HG02763 (cell line): ENCODE data around the gene FUT7.
A peak's percentile ranks its signal among the peaks of the same experiment; 100 is the strongest.
"Not testable (repeated sequence)": the region's sequence is repeated elsewhere in the genome, so short reads cannot be mapped to it uniquely, and the experiment has no call there.

Experiments used
- ATAC-seq: cut with Tn5 transposase; IDR thresholded peaks from one replicate; pipeline ENCODE4 v1.9.1; 2021; ENCODE audit warnings: mild to moderate bottlenecking, moderate library complexity; ENCODE audit not compliant: unreplicated experiment

Gene FUT7

DNA sequence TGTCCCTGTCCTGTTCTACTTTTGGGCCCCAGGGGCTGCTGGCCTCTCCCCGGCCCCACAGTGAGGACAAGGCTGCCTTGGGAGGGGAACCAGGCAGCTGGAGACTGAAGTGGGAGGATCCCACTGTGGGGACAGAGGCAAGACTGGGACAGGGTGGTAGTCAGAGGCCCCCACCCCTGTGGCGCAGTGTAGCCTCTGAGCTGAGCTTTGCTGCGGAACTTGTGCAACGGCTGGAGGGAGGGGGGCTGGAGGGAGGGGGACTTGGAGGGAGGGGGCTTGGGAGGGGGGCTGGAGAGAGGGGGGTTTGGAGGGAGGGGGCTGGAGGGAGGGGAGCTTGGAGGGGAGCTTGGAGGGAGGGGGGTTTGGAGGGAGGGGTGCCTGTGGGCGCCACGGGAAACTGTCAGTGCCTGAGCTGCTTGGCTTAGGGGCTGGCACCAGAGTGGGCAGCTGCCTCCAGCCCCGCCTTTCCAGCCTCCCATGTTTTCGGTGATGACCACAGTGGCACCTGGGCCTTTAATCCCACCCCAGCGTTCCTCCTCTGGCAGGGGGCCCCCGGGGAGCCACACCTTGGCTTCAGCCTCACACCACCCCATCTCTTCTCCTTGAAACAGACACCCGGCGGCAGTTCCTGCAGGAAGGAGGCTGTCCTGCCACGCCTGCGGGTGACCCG lies 2.3 kb upstream of the FUT7 start:
- ATAC-seq = no peak

DNA sequence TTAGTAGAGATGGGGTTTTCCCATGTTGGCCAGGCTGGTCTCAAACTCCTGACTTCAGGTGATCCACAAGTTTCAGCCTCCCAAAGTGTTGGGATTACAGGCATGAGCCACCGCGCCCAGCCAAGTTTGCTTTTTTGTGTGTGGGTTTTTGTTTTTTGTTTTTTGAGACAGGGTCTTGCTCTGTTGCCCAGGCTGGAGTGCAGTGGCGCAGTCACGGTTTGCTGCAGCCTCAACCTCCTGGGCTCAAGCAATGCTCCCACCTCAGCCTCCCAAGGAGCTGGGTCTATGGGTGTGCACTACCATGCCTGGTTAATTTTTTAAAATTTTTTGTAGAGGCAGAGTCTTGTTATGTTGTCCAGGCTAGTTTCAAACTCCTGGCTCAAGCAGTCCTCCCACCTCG lies 1.6 kb upstream of the FUT7 start:
- not testable (repeated sequence) for ATAC-seq

- no peak for ATAC-seq
These were observed 970 bp upstream of the FUT7 start for GRCh38 chr9:137032858-137033257.

- ATAC-seq = no peak
These were observed 1.1 kb downstream of the FUT7 start for GRCh38 chr9:137030538-137031527.

- no peak for ATAC-seq
These were observed 1.9 kb downstream of the FUT7 start for GRCh38 chr9:137030006-137030405.

DNA sequence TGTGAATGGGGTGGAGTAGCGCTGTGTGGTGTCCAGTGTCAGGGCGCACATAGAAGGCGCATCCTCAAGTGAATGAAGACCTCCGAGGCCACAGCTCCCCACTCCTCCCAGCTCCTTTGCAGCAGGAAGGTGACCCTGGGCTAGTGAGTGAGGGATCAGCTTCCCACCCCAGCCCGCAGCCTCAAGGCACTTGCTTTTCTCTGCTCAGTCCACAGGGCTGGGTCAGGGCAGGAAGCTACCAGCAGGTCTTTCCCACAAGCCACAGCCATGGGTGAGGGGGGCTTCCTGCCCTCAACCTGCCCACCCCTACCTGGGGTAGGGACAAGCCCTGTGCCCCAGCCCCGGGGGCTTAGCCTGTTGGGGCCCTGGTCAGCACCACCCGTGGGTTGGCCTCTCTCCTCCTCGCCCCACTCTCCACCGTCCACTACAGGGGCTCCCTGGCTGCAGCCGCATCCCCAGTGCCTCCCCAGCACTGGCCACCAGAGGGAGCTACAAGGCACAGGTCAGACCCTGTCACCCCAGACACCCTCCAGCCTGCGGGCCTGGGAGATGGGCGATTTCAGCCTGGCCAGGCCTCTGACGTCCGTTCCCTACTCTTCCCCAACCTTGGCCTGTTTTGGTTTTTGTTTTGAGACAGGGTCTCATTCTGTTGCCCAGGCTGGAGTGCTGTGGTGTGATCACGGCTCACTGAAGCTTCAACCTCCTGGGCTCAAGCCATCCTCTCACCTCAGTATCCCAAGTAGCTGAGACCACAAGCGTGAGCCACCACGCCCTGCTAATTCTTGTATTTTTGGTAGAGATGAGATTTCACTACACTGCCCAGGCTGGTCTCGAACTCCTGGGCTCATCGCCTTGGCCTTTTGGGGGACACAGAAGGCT lies 2.6 kb downstream of the FUT7 start:
- ATAC-seq = no peak

DNA sequence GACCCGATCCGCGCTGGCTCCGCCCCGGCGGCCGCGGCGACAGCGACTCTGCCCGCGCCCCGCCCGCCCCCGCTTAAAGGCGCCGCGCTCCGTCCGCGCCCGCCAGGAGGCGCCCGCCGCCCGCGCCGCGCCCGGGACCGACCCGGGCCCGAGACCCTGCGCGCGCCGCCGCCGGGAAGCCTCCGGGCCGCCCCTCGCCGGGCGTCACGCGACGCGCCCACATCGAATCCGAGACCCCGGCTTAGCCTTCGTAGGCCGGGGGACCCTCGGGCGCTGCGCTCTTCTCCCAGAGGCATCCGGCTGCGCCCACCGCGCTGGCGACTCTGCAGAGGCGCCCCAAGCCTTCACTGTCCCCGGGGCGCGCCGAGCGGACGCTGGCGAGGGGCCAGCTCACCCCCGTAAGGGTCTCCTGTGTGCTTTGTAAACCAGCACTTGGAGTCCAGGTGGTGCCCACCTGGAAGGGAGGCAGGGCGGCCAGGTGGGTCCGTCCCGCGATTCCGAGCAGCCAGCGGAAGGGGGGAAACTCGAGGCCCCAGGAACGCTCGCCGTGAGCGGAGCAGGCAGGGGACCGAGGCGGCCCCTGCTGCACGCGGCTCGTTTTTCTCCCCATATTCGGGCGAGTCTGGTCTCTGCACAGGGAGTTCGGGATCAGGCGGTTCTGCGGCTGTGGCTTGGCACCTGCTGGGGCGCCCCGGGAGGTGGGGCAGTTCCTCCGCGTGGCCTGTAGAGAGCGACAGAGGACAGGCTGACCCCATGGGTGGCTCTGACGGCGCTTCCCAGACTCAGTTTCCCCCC lies 3.4 kb downstream of the FUT7 start:
- ATAC-seq = peak; percentile 50

- no peak for ATAC-seq
These were observed 4.3 kb downstream of the FUT7 start, which contains the start of gene ABCA2 for GRCh38 chr9:137027369-137028262. Gene ABCA2 (minus strand): TSS chr9:137028237. CDS start chr9:137028140, 97 bp downstream.

DNA sequence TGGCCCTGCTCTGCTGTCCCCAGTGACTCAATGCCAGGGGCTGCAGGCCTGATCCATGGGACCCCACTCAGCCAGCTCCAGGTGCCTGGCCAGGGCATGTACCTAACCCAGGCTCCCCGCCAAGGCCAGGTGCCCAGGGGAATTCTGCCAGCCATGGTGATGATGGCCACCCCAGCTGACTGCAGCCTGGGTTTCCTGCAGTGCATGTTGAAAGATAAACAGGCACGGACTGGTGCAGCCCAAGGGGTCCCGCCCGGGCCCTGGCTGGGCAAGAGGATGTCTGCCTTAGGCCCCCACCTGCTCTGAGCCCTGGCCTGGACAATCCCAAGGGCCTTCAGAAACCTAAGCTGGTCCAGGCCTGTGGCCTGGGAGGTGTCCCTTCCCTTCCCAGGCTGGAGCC lies 5.1 kb downstream of the FUT7 start:
- ATAC-seq = no peak

DNA sequence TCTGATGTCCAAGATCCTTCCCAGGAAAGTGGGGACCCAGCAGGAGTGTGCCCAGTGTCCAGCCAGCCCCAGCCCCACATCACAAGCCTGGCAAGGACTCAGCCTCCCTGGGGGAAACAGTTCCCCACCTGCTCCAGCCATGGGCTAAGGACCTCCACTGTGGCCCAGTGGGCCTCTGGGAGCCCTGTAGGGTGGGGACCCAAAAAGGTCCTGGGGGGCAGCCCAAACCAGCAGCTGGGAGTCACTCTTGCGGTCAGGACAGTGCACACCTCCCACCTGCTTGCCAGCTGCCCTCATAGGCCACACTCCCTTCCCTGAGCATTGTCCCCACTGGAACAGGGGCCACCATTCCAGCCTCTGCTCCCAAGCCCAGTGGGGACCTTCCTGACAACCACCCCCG lies 5.5 kb downstream of the FUT7 start:
- ATAC-seq = no peak

- no peak for ATAC-seq
These were observed 6.3 kb downstream of the FUT7 start for GRCh38 chr9:137025517-137025966.

DNA sequence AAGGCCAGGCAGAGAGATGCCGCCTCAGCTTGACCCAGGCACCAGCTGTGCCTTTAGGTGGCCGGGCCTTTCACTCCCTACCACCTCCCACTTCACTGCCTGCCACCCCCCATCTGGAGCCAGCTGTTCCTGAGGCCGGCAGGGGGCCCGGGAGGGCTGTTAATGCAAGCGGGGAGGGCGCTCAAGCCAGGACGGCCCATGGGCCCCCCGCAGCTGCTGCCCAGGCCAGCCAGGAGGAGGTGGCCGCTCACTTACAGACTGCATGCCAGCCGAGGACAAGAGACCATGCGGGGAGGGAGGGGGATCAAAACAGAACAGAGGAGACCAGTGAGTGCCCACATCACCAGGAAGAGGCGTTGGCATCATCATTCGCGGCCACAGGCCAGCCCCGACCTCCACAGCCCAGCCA lies 8.3 kb downstream of the FUT7 start:
- no peak for ATAC-seq

- no peak for ATAC-seq
These were observed 8.7 kb downstream of the FUT7 start for GRCh38 chr9:137023157-137023556.

DNA sequence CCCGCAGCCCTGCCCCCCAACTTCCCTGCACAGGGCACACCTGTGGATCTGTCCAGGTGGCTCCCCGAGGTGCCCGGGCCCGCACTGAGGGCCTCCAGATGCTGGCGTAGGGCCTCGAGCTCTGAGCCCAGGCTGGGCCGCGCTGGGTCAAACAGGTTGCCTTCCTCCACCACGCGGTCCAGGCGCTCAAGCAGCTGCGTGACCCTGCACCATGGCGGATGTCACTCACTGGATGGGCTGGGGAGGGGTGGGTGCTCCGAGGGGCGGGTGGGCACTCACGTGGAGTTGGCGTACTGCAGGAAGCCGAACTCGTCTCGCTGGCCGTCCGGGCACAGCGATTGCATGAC lies 9.3 kb downstream of the FUT7 start:
- no peak for ATAC-seq

DNA sequence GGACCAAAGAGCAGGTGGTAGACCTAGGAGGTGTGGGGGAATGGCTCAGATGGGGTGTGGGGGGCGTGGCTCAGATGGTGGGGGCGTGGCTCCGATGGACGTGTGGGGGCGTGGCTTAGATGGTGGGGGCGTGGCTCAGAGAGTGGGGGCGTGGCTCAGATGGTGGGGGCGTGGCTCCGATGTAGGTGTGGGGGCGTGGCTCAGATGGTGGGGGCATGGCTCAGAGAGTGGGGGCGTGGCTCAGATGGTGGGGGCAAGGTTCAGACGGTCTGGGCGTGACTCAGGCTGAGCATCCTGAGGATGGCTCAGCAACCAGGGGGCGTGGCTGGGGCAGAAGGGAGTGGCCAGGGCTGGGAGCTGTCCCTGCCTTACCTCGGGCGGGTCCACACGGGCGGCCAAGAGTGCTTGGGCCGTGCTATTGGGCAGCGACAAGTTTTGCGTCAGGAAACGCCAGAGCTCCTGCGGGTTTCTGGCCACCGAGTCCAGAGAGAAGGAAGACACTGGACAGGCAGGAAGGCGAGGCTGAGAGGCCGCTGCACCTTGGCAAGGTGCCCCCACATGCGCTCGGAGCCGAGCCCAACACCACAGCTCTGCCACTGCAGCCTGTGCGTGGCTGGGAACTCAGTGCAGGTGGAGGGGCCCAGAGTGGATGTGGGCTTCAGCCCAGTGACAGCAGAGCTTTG lies 9.8 kb downstream of the FUT7 start:
- no peak for ATAC-seq

- ATAC-seq = no peak
These were observed 10.3 kb downstream of the FUT7 start for GRCh38 chr9:137021568-137021978.

DNA sequence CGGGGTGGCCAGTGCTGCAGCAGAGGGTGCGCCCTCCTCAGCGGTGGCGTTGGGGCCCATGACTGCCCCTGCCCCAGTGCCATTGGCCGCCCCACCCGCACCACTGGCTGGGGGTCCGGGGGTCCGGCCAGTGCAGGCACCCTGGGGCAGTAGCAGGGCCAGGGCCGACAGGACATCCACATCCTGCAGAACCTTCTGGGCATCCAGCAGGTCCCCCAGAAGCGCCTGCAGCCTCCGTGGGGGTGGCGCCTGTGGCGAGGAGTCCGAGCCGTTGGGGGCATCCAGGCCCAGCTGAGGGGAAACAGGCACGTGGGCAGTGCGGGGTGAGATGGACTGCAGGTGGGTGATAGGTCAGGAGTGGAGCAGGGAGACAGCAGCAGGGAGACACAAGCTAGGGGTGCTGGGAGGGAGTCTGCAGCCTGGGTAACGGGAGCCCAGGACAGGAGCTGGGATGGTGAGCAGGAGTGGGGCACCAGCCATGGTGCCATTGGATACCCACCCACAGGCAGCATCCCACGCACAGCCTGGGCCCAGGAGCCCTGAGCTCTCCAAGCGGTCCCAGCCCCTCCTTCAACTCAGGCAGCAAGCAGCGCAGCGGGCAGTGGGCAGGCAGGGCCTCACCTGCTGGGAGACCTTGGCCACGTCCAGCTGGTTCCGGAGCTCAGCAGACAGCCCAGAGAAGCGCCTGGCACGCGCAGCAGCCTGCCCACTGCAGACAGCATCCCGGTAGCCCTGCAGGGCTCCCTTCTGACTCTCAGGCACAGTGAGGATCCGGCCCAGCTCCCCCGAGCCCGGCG lies 10.9 kb downstream of the FUT7 start:
- ATAC-seq = no peak
